GM21367 (cell line): Measurements from ENCODE around the gene KCNK3.
"Not testable (repeated sequence)": the region's sequence is repeated elsewhere in the genome, so short reads cannot be mapped to it uniquely, and the experiment has no call there.

Experiments used
- ATAC-seq: cut with Tn5 transposase; IDR thresholded peaks from one replicate; pipeline ENCODE4 v1.9.1; 2021; ENCODE audit not compliant: unreplicated experiment

KCNK3 gene

DNA sequence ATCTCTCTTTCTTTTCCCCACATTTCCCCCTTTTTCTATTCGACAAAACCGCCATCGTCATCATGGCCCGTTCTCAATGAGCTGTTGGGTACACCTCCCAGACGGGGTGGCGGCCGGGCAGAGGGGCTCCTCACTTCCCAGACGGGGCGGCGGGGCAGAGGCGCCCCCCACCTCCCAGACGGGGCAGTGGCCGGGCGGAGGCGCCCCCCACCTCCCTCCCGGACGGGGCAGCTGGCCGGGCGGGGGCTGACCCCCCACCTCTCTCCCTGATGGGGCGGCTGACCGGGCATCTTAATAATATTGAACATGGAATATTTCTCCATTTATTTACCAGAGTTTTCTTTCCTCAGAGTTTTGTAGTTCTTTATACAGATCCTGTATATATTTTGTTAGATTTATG is 27.2 kb upstream of the KCNK3 start:
- not testable (repeated sequence) for ATAC-seq

DNA sequence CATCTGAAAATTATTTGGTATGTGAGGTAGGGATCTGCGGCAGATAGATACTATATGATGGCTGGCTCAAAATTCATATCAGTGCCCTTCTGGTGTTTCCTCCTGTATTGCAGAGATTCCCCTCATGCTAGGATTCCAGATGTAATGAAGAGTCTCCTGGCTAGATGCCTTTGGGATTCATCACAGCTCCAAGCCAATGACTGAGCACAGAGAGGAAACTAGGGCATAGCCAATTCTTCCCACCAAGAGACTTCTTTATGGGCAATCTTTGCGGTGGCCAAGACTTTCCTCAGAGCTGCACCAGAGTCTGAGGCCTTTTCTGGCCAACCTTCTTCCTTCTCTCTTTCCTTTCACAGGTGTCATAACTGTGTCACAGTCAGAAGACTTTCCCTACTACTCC is 25.9 kb upstream of the KCNK3 start:
- no peak for ATAC-seq

DNA sequence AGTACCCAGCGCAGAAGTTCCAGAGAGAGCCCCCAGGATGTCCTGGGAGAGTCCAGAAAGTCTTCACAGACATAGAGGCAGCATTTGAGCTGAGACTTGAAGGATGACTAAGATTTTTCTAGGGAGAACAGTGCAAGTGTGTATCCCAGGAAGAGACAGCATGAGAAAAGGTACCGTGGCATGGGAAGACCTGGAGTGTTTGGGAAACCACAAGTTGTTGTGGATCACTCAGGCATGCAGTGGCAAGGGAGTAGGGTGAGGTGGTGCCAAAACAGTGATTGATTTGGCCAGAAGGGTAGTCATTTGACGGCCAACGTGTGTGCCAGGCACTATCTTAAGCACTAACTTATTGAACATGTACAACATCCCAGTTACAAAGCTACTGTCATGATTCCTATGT is 24.5 kb upstream of the KCNK3 start:
- no peak for ATAC-seq

DNA sequence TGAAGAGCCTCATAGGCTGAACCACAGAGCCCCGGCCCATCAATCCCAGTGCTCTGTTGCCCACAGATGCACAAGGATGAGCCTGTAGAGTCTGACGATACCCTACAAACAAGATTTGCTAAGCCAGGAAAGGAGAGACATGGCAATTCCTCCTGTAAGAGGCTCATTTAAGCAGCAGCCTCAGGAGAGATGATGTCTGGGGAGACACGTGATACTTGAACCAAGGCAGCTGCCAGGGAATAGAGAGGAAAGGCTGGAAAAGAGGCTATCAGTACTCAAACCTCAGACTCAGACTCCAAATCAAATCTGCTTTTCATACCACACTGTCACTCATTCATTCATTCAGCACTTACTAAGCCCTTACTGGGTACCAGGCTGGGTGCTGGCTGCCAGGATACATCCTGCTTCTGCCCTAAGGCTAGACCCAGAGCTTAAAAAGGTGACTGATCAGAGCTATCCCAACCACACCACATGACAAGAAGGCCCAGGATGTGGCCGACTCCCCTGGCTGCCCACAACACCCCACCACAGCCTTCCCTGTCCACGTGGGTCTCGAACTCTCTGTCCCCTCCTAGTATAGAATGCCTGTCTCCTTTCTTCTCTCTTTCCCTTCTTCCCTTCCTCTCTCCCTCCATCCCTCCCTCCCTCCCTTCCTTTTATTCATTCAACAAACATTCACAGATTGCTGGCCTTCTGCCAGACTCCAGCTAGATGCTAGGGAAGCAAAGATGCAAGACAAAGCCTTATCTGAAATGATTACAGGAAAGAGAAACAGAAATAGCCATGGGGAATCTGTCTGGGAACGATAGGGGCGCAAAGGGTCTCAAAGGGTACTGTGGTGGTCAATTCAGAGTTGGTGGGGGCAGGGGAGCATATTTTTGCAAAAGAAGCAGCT is 23.4 kb upstream of the KCNK3 start:
- ATAC-seq = no peak

DNA sequence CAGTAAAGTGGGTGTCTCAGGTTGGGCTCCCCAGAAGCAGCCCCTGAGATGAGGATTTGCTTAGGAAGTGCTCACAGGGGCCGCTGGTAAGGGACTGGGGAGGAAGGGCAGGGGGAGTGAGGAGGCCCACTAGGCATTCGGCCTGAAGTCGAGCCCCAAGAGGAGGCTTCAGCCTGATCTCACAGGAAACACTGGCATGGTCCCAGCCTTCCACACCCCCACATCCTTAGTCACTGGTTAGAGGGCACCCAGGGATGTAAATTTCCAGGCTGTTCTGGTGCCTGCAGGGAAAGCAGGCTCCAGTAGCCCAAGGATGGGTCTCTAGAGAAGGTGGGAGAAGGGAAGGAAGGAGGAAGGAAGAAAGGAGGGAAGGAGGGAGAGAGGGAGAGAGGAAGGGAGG is 22.4 kb upstream of the KCNK3 start:
- no peak for ATAC-seq

DNA sequence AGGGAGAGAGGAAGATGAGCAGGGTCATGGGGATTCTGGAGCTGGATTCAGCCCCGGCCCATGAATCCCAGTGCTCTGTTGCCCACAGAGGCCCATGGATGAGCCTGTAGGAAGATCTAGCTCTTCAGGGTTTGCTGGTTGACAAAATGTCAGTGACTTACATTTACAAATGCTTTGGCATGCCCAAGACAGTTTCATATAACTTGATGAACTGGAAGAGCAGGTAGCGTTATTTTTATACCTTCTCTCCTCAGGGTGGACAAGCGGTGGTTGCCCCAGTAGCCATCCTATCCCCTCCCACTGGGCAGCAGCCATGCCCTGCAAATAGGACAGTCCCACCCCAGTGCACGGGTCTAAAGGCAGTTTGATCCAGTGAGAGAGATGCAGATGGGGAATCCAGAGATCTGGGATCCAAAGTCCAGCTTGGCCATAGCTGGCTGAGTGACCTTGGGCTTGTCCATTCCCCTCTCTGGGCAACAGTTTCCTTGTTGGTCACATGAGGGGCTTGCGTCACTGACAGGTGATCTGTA is 21.5 kb upstream of the KCNK3 start:
- no peak for ATAC-seq

DNA sequence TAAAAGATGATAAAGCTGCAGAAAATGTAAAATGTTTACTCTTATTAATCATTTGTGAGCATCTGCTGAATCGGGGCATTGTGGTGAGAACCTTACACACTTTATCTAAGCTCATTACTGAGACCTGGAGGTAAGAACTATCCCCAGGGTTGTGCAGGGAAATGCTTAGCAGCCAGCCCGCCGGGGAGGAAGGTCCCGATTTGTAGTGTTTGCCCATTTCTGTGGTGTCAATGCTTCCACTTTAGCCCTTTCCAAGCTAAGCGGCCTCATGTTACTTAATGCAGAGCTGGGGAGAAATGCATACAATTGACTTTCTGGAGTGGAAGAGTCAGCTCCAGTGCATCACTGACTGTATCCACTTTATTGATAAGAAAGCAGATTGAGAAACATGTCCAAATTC is 20.8 kb upstream of the KCNK3 start:
- ATAC-seq = no peak

DNA sequence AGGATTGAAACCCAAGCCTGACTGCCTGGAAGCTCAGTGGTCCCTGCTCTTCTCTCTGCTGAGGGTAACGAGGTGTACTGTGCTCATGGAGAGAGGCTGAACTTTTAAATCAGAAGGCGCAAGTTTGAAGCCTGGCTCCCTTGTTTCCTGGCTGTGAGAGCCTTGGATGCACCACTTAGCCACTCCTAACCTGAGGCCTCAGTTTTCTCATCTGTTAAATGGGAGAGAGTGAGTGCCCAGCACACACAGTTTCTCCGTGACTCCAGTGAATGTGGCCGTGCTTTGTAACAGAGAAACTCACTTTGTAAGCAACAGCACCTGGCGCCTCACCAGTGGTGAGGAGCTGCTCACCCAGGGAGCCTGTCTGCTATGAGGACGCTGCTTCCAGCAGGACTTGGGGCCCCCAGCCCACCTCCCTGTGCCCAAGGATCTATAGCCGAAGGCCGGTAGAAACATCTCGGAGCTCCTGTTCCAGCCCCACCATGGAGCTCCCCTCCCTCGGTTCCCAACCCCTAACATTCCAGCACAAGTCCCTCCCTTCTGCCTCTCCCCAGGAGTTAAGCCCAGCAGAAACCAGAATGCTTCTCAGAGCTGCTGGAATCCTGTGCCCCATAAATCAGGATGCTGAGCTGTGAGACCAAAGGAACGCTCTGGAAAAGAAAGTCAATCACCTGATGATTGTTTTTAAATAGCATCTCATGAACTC is 20.3 kb upstream of the KCNK3 start:
- ATAC-seq = no peak

DNA sequence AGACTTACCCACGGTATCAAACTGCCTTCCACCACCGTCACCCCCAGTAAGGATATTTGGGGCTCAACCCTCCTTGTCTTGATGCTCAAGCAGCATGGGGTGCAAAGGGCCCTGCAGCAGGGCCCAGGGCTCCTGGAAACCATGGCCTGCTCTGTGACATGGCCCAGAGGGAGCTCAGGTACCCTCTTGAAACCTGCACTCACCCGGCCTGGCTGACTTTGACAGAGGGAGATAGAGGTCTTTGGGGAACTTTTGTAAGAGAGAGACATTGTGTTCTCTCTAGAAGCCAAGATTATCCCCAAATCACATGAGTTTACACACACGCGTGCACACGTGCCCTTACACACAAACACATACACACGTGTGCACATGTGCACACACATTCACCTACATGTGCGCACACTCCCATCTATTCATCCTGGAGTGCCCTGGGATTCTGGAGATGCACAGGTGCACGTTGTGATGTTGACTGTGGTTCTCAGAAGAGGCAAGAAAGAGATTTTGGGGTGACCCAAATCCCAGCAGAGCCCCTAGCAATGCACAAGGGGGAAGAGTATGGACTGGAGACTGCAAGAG is 19.6 kb upstream of the KCNK3 start:
- ATAC-seq = no peak

DNA sequence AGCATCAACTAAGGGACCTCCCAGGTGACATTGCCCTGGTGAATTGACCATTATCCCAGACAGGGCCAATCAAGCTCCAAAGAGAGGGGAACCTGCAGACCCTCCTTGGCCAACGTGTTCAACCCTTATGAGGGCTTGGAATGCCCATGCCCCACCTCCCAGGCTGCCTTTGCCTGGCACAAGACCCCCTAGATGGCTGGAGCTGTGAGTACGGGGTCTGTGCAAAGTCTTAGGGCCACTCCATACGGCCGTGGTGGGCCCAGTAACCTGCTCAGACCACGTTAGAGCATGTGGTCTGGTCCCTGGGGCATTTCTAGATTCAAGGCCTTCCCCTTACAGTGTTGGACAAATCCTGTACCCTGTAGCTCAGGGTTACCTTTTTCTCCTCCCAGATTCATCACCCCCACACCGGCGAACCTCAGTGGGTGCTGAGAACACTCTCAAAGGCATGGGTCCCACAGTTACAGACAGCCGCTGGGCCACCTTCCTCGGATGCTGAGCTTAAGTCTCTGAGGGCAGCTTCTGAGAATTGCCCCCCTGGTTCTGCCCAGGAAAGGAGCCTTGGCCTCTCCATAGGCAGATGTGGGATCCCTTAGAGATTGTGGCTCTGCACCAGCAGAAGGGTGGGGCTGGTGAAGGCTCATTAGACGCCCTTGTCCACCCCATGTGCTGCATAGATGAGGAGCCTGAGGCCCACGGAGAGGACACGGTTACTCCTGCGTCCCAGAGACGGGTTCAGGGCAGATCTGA is 18.3 kb upstream of the KCNK3 start:
- no peak for ATAC-seq

DNA sequence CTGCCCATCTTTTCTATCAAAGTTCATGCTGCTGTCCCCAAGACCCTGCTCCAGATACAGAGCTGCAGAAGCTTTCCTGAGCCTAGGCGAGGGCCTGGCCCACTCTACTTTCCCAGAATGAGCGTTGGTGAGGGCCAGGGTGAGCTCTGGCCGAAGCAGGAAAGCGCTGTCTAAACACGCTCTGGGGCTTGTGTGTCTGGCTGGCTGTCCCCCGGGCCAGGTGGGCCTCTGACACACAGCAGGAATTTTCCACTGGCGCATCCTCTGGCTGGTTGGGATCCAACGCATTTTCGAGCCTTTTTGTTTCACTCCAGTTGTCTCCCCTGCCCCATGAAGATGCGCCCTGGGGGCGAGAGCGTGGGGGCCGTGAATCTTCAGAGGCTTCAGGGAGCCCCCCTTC is 17.8 kb upstream of the KCNK3 start:
- ATAC-seq = no peak

DNA sequence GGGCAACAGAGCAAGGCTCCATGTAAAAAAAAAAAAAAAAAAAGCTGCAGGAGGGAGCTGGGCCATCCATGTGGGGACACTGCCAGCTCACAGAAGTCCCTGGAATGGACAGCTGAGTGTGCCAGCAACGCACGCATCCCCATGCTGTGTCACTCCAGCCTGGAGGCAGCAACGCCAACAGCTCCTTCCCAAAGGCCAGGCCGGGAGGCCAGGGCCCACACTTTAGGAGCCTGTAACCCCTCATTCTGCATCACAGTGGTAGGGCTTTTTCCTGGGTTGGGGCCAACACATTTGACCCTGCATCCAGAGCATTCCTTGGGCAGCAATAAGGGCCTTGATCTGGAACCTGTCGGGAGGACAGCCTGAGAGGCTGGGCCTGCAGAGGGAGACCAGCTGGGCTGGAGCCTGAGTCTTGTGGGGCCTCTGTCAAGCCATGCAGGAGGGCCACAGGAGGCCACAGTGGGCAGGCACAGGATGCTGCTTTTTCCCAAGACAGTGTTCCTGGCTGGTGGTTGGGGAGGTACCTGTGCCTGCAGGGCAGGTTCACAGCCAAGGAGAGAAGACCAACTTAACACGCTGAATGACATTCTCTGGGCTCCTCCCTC is 16.8 kb upstream of the KCNK3 start:
- ATAC-seq = no peak

DNA sequence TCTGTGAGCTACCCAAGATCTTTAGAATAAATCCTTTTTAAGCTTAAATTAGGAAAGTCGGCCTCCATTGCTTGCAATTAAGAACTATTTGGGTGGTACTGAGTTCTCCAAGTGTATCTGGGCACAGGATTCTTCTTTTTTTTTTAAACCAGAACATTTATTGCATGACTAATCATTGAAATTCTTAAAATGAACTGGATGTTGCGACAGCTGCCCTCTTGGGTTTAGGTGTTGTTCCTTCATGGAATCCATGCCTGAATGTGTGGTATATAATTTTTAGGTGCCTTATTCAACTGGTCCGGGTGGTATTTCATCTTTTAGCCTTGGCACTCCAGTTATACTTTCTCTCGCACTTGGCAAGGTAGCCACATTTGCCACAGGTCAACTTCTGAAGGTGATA is 14.5 kb upstream of the KCNK3 start:
- ATAC-seq = no peak

DNA sequence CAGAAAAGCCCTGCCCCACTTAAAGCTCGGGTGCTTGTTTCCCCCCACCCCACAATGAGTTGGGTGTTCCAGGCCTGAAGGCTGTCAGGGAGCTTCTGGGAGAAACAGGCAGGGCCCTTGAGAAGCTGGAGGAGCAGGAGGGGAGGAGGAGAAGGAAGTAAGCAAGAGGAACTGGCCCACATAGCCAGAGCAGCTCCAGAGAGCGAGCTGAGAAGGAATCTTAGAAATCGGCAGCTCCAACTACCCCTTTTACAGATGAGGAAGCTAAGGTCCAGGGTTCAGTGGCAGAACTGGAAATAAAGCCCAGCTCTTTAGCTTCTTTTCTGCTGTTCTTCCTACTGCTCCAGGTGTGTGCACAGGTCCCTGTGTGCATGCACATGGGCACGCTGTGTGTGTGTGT is 12.7 kb upstream of the KCNK3 start:
- ATAC-seq = no peak

DNA sequence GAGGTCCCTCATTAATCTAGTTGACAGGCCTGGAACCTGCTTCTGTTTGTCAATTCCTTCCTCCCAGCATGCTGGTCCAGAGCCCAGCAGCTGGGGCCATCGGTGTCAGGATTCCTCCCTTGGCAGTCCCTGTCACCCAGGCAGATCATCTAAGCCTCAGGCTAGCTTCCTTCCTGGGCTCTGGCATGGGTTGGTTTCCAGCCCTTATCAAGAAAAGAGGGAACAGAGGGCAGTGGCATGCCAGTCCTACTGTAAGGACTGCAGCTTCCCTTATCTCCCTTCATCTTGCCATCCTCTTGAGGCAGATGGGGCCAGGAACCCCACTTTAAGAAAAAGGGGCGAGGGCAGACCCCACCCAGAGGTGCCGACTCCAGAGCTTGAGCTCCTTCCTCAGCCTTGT is 10.9 kb upstream of the KCNK3 start:
- ATAC-seq = no peak

DNA sequence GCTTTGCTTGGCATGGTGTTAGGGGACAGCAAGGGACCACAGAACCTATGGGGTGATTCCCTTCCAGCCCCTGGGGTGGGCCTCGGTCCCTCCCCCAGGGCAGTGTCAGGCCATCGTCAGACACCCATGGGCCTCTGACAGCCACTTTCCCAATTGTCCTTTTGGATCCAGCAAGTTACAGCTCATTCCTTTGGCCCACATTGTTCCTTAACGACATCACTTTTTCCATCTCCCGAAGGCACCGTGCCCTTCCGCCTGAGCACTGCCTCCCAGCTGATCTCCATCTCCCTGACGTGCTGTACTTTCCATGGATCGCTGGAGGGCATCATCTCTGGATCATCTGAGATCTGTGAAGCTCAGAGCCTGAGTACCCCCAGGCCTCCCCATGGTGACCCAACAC is 10.4 kb upstream of the KCNK3 start:
- no peak for ATAC-seq

DNA sequence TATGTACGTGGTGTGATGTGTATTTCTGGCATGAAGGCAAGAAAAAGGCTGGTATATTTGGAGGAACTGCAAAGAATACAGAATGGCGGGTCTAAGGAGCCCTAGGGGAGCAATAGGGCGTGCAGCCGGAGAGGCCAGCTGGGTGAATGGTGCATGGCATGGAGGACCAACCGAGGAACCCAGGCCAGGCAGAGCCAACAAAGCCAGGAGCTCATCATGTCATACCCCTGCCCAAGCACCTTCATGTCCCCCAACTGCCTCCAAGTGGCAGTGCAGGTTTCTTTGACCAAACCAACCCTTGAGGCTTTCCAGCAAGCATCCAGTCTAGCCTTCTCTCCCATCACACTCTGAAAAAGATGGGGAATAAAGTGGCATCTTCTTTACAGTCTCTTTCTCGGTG is 8.9 kb upstream of the KCNK3 start:
- ATAC-seq = no peak

DNA sequence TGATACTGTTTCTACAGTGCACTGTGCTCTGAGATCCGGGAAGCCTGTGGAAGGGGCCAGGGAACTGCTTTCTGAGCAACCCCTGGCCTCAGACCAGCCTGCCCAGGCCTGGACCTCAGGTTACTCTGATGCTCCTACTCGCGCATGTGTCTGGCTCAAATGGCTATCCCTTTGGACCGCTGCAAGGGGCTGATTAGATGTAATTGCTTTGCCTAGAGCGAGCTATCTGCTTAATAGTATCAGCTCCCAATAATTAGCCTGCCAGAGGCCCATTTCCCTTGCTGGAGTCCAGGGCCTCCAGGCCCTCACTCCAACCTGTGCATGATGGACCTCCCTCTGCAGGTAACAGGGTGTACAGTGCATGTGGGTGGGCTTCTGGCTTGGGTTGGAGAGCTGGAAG is 7.2 kb upstream of the KCNK3 start:
- no peak for ATAC-seq

DNA sequence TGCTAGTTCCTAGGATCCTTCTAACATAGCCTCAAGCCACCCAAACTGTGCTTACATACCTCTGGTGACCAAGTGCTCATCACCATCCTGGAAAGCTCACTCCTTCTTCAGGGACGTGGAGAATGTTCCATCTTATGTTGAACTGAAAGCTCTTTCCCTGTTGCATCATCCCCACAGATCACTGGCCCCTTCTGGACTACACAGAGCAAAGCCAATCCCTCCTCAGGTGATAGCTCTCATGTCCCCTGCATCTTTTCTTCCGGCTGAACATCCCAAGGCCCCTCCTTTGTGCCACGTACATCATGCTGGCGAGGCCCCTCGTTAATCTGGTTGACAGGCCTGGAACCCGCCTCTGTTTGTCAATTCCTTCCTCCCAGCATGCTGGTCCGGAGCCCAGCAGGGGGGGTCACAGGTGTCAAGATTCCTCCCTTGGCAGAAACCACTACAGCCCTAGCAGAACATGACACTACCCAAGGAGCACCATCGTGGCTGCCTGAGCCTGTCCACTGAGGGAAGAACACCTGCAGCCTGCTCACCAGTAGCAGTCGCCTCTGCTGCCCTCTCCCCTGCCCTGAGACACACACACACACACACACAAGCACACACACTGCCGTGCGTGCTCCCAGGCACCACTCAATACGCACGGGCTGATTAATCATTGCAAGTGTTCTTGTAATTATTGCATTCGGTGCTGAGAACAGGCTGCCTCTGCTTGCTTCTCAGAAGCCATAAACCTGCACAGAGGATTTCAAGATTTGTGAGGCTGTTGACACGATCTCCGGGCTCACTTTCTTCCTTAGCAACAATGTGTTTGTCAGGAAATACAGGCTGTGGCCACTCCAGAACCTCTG is 6.3 kb upstream of the KCNK3 start:
- no peak for ATAC-seq

DNA sequence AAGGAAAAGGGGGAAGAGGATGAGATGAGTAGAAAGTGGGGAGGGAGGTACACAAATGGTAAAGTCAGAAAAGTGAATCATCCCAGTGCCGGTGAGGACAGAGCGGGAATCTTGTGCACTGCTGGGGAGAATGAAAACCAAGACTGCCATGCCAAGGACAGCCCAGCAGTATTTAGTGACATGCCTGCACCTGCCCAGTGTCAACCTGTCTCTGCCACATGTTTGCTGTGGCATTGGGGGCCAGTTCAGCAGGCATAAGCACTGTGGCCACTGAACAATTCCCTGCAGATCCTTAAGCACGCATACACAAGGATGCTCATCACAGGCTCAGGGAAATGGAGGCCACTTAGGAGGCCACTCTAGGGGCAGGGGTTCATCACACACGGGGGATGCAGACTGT is 5.2 kb upstream of the KCNK3 start:
- no peak for ATAC-seq
